Osteoblast (primary cell): ENCODE measurements around the gene PCSK5. TPM values are rescaled to one million over a fixed set of nuclear protein-coding genes. Genes with fewer than 3 reads are reported as not detected.

Experiments
- DNase-seq: peaks from one replicate; pipeline ENCODE4 v3.0.0; 2011; ENCODE audit warnings: low spot score, mixed read lengths; ENCODE audit not compliant: insufficient read length; ENCODE audit errors: missing footprints
- H2AFZ ChIP-seq: 2 replicates; pipeline ENCODE4 v1.6.0; 2011; ENCODE audit warnings: mild to moderate bottlenecking, low read length
- H3K27ac ChIP-seq: 2 replicates; pipeline ENCODE4 v1.5.1; 2011; ENCODE audit warnings: mild to moderate bottlenecking, low read depth, low read length, moderate library complexity
- H3K27me3 ChIP-seq: 2 replicates; pipeline ENCODE4 v1.6.0; 2012; ENCODE audit warnings: mild to moderate bottlenecking, control low read depth, inconsistent platforms, low read length, moderate library complexity; ENCODE audit not compliant: insufficient read depth
- H3K36me3 ChIP-seq: 2 replicates; pipeline ENCODE4 v1.5.1; 2011; ENCODE audit warnings: mild to moderate bottlenecking, low read length, control low read depth, moderate library complexity; ENCODE audit not compliant: insufficient read depth
- H3K4me1 ChIP-seq: 2 replicates; pipeline ENCODE4 v1.5.1; 2011; ENCODE audit warnings: mild to moderate bottlenecking, low read length, control low read depth, moderate library complexity; ENCODE audit not compliant: insufficient read depth
- H3K4me2 ChIP-seq: 2 replicates; pipeline ENCODE4 v1.6.0; 2011; ENCODE audit warnings: mild to moderate bottlenecking, low read length; ENCODE audit not compliant: insufficient read depth
- H3K4me3 ChIP-seq: fragments of 200-600 bp; sonication (generic); 3 replicates; pipeline ENCODE4 v1.5.1; 2012; ENCODE audit warnings: mild to moderate bottlenecking, low read length, inconsistent platforms; ENCODE audit not compliant: insufficient read depth
- H3K79me2 ChIP-seq: 2 replicates; pipeline ENCODE4 v1.6.0; 2012; ENCODE audit warnings: mild to moderate bottlenecking, low read length, control low read depth, inconsistent platforms; ENCODE audit not compliant: insufficient read depth
- H3K9me3 ChIP-seq: 2 replicates; pipeline ENCODE4 v1.5.1; 2011; ENCODE audit warnings: low read depth, low read length, control low read depth
- H4K20me1 ChIP-seq: 2 replicates; pipeline ENCODE4 v1.6.0; 2012; ENCODE audit warnings: mild to moderate bottlenecking, low read length, control low read depth; ENCODE audit not compliant: insufficient read depth
- total RNA-seq: library from RNA; depleted of rRNA; stranded (reverse); fragments of >200 nt; gene quantifications from 2 replicates; pipeline ENCODE4 v1.2.3, GENCODE V29; 2012
- TF ChIP-seq, protein P1 (sequence below): IDR thresholded peaks from 2 replicates; pipeline ENCODE4 v1.5.1; 2011; ENCODE audit warnings: mild to moderate bottlenecking, low read depth, low read length, moderate library complexity; ENCODE audit errors: extremely low read depth

The PCSK5 gene
- total RNA-seq, 1 donor: 14.5 TPM

DNA sequence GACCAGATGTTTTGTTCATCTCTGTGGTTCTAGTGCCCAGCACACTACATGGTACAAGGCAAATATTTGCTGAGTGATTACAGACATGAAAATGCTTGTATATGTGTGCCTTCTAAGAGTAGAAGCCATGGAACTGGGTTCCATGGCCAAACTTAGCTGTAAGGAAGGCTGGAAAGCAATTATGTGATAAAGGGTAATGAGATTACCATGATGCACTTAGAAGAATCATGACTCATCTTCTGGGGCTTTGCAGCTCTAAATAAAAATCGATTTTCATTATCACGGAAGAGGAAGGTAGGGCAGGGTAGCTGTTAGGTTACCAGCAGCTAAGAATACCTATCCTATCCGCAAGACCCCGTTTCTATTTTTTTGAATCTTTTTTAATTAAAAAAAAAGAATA is 475.8 kb downstream of the PCSK5 start:
- Histone ChIP-seq H3K4me3 (no peak overlapping the region), H3K4me1 (no peaks in the 10 kb centered on the region), H2AFZ (no peak overlapping the region), H3K9me3 (no peaks in the 10 kb centered on the region), H3K27me3 (peaks cover 6% of the 10 kb centered on the region), H3K4me2 (no peak overlapping the region), H3K36me3 (no peaks in the 10 kb centered on the region), H4K20me1 (no peaks in the 10 kb centered on the region), H3K79me2 (no peaks in the 10 kb centered on the region), H3K27ac (no peak overlapping the region)
- TF ChIP-seq, protein P1, sequence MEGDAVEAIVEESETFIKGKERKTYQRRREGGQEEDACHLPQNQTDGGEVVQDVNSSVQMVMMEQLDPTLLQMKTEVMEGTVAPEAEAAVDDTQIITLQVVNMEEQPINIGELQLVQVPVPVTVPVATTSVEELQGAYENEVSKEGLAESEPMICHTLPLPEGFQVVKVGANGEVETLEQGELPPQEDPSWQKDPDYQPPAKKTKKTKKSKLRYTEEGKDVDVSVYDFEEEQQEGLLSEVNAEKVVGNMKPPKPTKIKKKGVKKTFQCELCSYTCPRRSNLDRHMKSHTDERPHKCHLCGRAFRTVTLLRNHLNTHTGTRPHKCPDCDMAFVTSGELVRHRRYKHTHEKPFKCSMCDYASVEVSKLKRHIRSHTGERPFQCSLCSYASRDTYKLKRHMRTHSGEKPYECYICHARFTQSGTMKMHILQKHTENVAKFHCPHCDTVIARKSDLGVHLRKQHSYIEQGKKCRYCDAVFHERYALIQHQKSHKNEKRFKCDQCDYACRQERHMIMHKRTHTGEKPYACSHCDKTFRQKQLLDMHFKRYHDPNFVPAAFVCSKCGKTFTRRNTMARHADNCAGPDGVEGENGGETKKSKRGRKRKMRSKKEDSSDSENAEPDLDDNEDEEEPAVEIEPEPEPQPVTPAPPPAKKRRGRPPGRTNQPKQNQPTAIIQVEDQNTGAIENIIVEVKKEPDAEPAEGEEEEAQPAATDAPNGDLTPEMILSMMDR: no peak
- no peak for DNase-seq

DNA sequence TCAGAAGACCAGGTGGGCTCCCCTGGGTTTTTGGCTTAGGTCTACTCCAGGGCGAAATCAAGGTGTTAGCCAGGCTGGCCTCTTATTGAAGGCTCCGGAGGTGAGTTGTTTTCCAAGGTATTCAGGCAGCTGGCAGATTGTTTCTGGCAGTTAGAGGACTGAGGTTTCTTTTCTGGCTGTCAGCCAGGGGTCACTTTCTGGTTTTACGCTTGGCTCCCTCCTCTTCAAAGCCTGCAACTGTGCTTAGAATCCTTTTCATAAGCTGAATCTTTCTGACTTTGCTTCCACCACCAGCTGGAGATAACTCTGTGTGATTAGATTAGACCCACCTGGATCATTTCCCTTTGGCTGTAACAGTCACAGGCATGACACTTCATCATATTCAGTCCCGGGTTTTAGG is 479.1 kb downstream of the PCSK5 start:
- DNase-seq: no peak
- Histone ChIP-seq H3K4me3 (no peak overlapping the region), H3K9me3 (no peaks in the 10 kb centered on the region), H2AFZ (no peak overlapping the region), H3K4me2 (no peak overlapping the region), H3K79me2 (no peaks in the 10 kb centered on the region), H3K27me3 (no peaks in the 10 kb centered on the region), H3K36me3 (no peaks in the 10 kb centered on the region), H3K27ac (no peak overlapping the region), H4K20me1 (no peaks in the 10 kb centered on the region), H3K4me1 (peaks cover 19% of the 10 kb centered on the region)
- TF ChIP-seq, protein P1: no peak

DNA sequence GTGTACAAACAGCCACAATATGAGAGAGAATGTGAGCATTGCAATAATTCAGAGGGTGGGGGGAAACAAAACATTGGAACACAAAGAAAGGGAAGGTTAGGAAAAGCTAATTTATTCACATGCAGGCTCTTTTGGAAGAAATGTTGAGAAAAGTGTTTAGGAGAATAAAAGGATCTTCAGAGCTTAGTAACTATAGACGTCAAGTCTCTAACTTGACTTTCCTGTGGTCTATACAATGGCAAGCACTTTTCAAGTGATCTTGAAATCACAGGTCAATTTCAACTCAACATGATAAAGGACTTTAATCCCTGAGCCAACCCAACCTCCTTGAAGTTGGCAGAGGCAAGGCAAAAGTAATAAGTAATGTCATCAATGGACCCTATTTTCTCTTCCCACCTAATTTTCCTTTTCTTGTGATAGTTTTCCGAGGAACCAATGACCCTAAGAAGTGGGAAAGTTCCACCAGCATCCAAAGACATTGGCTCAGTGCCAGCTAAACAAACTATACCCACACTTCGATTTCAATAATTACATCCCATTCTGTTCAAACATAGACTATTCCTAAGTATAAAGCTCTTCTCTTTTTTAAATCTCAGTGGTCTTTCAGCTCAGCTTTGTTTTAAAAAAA is 480.0 kb downstream of the PCSK5 start:
- TF ChIP-seq, protein P1: no peak

DNA sequence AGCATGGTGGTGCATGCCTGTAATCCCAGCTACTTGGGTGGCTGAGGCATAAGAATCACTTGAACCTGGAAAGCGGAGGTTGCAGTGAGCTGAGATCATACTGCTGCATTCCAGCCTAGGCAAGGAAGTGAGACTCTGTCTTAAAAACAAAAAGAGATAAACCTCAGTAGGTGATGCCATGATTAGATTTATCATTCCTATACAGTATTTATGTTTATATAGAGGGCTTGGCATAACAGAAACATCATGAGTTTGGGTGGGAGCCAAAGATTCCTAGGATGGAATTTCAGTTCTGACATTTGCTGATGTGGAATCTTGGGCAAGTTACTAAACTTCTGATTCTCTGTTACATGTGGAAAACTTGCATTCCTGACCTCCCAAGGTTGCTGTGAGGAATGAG is 481.4 kb downstream of the PCSK5 start:
- TF ChIP-seq, protein P1: no peak
- Histone ChIP-seq H3K4me3 (no peak overlapping the region), H3K27ac (no peak overlapping the region), H3K4me2 (no peak overlapping the region), H3K79me2 (no peaks in the 10 kb centered on the region), H4K20me1 (no peaks in the 10 kb centered on the region), H2AFZ (no peak overlapping the region), H3K9me3 (no peaks in the 10 kb centered on the region), H3K27me3 (no peaks in the 10 kb centered on the region), H3K36me3 (no peaks in the 10 kb centered on the region), H3K4me1 (peaks cover 23% of the 10 kb centered on the region)
- DNase-seq: no peak

More for the DNA sequence above, 480.0 kb downstream of the PCSK5 start:
- H3K27me3 ChIP-seq: no peaks in the 10 kb centered on the region
- H3K4me2 ChIP-seq: no peak overlapping the region
- peaks cover 23% of the 10 kb centered on the region for H3K4me1 ChIP-seq
- DNase-seq: no peak
- H3K9me3 ChIP-seq: no peaks in the 10 kb centered on the region
- H3K79me2 ChIP-seq: no peaks in the 10 kb centered on the region
- H3K4me3 ChIP-seq: no peak overlapping the region
- no peaks in the 10 kb centered on the region for H3K36me3 ChIP-seq
- no peak overlapping the region for H3K27ac ChIP-seq
- no peak overlapping the region for H2AFZ ChIP-seq
- no peaks in the 10 kb centered on the region for H4K20me1 ChIP-seq
